ENCODE measurements around the gene SSTR3.

The SSTR3 gene

DNA sequence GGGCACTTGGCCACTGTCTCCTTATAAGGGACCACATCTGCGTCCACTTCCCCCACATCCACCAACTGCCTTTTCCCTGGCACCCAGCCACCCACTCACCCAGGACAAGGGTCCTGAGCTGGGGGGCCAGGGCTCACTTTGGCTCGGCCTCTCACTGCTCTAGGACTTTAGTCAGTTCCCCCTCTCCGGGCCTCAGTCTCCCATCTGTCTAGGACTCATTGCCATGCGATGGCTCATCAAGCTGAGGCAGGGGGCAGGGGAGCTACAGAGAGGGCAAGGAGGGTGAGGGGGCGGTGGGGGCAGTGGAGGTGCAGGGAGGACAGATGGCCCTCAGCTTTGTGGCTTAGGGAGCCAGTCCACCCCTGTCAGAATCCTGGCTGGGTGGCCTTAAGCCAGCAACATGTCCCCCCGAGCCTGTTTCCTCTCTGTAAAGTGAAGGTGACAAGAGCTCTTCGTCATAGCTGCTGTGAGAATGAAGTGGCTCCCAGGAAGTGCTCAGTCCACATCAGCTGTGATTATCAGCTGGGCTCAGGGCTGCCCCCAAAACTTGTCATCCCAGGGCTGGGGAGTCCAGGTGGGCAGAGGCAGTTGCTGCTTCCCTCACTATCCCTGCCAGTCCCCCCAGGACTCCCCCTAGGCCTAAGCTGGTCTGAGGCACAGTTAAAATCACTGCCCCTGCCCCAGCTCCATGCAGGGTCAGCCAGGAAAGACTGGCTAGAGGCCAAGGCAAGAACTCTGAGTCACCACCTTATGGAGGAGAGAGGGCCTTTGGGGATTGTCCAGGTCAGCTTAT, 16.9 kb upstream of the SSTR3 start:
- no peak for DNase-seq (ENCODE audit: low read depth in 3 of 3)

GRCh38 chr22:37228106-37229011, 16.1 kb upstream of the SSTR3 start:
- no peak for DNase-seq (ENCODE audit: low read depth in 3 of 3)

DNA sequence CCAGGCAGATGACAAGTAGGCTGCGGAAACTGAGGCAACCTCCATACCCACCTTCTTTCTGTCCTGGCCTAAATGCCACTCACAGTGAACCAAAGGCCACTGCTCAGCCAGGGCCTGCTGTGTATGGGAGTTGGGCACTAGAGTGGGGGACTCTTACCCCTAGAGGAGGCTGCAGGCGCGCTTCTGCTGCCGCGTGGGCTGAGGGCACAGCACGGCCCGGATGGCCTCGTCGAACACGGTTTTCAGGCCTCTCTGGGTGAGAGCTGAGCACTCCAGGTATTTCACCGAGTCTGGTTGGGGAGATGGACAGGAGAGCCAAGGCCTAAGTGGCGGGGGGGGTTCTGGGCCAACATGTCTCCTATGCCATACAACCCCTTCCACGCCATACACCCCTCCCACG, 14.2 kb upstream of the SSTR3 start:
- DNase-seq (ENCODE audit: low read depth in 3 of 3), result no peak

- no peak for DNase-seq (ENCODE audit: low read depth in 3 of 3)
Measured at GRCh38 chr22:37226087-37226486, 13.8 kb upstream of the SSTR3 start.

DNA sequence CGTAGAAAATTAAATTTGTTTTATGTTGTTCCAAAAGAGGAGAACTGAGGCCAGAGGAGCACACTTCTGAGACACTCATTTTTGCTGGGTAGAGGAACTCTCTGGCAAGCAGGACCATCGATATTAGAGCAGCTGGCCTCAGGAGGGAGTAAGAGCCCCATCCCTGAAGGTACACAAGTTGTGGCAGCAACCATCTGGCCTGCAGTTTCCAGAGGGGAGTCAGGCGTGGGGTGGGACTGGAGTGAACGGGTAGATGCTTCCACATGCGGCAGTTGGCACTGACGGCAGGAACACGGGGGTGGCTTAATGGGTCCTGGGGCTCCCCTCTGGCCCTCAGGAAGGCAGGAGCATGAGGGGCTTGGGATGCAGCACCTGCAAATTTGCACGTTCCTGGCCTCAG, 13.2 kb upstream of the SSTR3 start:
- no peak for DNase-seq (ENCODE audit: low read depth in 3 of 3)

GRCh38 chr22:37224757-37225420, 12.6 kb upstream of the SSTR3 start:
- DNase-seq (ENCODE audit: low read depth in 3 of 3), result no peak

GRCh38 chr22:37223965-37224551, 11.8 kb upstream of the SSTR3 start:
- no peak for DNase-seq (ENCODE audit: low read depth in 3 of 3)

DNA sequence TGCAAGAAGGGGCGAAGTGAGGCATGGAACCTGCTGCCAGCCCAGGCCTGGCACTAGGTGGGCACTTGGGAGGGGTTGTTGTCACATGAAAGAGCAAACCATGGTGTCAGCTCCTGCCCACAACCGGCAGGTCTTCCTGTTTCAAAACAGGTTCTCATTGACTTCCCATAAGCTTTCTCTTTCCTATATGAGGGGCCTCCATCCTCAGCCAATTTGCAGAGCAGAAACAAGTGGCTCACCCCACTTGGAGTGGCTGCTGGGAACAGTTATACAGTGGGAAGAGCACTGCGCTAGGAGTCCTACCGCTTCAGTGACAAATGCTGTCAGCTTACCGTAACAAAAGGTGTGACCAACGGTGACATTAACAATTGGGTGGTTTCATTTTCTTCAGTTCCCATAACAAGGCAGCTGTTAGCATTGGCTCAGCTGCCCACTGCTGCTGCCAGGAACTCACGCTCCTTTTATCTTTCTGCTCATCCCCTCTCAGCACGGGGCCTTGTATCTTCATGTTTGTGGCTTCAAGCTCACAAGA, 10.2 kb upstream of the SSTR3 start:
- DNase-seq (ENCODE audit: low read depth in 3 of 3), result no peak

DNA sequence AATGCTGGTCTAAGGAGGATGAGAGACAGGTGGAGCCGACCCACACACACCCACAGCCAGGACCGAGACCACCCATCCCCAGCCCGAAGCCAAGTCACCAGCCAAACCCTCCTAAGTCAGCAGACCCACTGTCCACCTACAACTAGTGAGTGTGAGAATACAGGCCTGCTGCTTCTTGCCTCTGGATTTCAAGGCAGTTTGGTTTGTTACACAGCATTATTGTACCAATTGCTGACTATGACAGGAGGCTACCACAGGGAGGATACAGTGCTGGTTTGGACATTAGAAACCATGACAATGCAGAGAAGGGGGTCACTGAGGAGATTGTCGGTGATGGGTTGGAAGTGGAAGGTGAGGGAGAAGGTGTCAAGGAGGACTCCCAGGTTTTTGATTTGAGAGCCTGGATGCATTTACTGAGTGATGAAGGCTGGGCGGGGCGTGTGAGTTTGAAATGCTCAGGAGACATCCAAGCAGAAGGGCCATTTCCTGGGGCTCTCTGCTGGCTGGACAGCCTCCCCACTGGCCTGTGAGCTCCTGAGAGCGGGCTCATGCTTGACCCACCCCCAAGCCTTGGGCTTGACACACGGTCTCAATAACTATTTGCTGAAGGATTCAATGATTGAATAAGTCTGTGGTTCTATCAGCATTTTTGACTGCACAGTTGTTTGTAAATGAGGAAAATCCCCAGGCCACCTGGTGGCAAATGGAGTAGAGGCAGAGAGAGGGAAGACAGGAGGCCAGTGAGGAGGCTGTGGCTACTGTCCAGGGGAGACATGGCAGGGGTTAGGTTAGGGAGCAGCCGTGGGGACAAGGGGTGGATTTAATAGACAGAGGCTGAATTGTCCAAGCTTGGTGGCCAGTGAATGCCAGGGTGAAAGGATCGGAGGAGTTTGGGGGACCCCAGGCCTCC, 9.4 kb upstream of the SSTR3 start:
- no peak for DNase-seq (ENCODE audit: low read depth in 3 of 3)

DNA sequence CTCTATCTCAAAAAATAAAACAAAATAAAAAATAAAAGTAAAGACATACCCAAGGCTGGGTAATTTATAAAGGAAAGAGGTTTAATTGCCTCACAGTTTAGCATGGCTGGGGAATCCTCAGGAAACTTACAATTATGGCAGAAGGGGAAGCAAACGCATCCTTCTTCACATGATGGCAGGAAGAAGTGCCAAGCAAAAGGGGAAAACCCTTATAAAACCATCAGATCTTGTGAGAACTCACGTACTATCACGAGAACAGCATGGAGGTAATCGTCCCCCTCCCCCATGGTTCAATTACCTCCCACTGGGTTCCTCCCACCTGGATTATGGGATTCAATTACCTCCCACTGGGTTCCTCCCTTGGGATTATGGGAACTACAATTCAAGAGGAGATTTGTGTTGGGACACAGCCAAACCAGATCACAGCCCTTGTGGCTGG, 8.3 kb upstream of the SSTR3 start:
- DNase-seq (ENCODE audit: low read depth in 3 of 3), result no peak

GRCh38 chr22:37219533-37219932, 7.3 kb upstream of the SSTR3 start:
- no peak for DNase-seq (ENCODE audit: low read depth in 3 of 3)

DNA sequence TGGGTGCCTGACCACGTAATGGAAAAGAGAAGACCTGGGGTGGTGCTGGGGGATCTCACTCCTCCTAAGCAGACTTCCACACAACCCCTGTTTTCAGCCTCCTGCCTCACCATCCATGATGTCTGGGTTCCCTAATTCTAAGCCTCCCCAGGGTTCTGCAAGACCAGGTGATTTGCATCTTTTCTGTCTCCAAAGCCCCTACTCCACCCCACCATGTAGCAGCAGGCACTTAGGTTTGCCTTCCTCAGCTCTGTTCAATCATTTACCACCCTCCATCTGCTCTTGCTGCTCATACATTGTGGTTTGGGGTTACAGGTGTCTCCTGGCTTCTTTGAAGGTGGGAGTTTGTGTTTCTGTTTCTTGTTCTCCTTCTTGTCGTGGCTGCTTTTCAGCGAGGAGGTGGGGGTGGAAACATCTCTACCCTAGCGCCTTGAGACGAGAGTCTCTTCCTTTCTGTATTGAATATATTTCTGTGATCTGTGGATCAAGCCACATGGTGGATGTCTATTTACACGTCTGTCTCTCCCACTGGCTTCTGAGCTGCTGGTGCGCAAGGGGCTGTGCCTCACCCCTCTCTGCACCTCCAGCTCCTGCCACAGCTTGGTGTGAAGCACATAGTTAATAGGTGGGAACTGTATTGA, 6.6 kb upstream of the SSTR3 start:
- DNase-seq (ENCODE audit: low read depth in 3 of 3), result no peak

DNA sequence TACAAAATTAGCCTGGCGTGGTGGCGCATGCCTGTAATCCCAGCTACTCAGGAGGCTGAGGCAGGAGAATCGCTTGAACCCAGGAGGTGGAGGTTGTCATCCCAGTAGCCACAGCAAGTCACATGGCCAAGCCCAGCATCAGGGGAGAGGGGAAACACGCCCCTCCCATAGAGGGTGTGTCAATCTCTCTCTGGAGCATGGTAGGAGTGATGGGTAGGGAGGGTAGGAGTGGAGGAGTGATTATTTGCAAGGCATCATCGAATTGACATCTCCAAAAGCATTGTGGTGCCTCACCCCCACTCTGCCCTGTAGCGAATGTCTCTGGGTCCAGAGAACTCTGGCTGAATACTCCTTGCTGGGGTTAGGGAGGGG, 6.1 kb upstream of the SSTR3 start:
- no peak for DNase-seq (ENCODE audit: low read depth in 3 of 3)

- no peak for DNase-seq (ENCODE audit: low read depth in 3 of 3)
Measured at GRCh38 chr22:37215890-37216289, 3.6 kb upstream of the SSTR3 start.

DNA sequence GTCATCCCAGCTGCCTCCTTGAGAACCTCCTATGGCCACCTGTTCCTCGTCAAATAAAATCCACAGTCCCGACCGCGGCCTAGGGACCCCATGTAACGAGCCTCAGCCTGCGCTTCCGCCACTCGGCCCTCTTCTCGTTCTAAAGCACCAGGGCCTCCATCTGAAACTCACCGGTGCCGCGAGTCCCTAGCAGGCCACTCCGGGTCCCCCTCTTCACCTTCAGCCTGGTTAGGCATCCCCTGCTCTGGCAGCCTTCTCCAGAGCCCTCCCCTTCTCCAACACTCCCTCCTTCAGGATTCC, 2.4 kb upstream of the SSTR3 start:
- DNase-seq (ENCODE audit: low read depth in 3 of 3), result no peak

GRCh38 chr22:37213941-37214730, 1.9 kb upstream of the SSTR3 start:
- DNase-seq (ENCODE audit: low read depth in 3 of 3), result no peak

DNA sequence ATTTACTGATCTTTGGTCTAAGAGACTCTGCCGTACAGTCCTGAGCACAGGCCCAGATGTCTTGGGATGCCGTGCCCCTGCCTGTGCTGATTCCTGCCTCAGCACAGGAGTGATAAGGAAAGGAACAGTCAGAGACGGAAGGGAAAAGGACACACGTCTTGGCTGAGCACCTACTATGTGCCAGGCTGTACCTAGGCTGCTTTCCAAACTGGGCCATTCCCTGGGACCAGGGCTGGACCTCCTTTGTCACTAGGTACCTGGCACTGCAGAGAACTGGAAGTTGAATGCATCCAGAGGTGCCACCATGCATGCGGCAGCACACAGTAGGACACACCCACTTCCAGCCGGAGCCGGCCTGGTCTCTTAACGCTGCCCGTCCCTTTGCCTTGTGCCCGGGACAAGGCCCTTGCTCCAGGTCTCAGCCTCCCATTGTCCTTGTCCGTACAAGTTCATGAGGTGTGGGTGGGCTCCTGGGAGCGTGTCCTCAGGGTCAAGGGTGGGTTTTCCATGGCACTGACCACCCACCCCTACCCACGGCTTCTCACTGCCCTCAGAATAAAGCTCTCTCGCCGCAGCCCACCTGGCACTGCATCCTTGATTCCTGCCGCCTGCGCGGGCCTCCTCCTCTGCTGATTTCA, 1.1 kb upstream of the SSTR3 start:
- no peak for DNase-seq (ENCODE audit: low read depth in 3 of 3)

DNA sequence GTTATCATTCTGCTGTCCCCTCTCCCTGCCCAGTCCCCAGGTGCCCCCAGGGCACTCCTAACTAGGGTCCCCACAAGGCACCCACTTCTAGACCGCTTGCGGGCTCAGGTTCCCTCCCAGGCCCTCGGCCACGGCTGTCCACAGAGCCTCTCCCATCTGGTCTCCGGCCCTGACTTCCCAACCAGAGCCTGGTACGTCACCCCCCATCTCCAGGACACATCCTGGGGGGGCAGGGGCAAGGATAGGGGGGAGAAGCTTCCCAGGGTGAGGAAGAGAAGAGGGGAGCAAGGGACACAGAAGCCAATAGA, 457 bp downstream of the SSTR3 start:
- DNase-seq (ENCODE audit: low read depth in 3 of 3), result no peak

- no peak for DNase-seq (ENCODE audit: low read depth in 3 of 3)
Measured at GRCh38 chr22:37211075-37211865, 1.0 kb downstream of the SSTR3 start.
